ENCODE data around the gene PKP1.

GRCh38 chr1:201327687-201328240, 44.5 kb downstream of the PKP1 start:
- no peak for TF ChIP-seq CTCF (IDR thresholded peaks at IDR 0.05)
- no peak for TF ChIP-seq POLR2AphosphoS5 (IDR thresholded peaks at IDR 0.05)
